HG03139 (cell line): ENCODE data around the gene CTDSPL.
"Not testable (repeated sequence)": the region's sequence is repeated elsewhere in the genome, so short reads cannot be mapped to it uniquely, and the experiment has no call there.

Experiments used
- ATAC-seq: cut with Tn5 transposase; IDR thresholded peaks from one replicate; pipeline ENCODE4 v1.9.1; 2021; ENCODE audit not compliant: unreplicated experiment

The CTDSPL gene

DNA sequence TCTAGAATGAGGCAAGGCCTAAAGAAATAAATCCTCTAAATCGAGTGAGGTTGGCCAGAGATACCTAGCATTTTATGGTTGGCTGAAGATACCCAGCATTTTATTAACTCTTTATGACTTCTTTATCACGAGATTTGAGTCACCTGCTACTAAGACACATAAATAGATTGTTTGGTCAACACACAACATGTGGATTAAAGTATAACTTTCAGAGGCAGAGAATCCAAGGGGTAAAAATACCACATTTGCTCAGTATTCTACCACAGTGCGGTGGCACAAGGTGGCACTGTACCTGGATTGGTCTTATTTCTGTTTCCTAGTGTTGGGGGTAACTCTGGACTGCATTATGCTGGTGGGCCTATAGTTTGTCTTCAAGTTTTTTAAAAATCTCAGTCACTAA is 102.0 kb downstream of the CTDSPL start:
- no peak for ATAC-seq

DNA sequence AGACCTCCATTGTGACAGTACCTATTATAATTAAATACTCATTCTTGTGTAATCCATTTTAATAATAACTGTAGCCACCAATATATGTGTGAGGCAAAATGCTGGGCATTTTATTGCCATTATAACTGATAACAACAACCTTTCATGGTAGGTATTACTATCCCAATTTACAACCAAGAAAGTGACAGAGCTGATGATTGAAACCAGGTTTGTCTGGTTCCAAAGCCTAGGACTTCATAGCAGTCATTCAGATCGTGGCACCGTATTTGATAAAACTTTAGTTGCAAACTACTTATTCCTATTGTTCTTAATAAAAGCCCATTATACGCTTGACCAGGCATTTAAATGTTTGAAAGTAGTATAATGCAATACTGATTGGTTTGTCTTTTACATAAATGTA is 102.5 kb downstream of the CTDSPL start:
- ATAC-seq: no peak

DNA sequence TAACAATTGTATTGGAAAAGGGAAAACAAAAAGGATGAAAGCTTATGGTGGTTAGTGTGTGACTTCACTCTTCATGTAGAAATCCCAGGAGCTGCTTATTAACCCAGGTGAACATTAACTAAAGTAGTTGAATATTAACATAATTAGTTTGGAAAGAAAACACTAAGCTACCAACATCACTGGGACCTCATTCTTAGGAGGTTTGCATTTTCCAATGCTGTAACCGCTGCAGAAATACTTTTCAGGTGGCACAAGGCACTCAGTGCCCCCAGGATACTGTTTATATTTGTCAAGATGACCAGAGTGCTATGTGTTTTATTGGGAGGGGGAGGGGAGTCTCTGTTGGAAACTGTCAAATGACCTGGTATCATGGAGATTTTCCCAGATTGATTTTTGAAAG is 103.0 kb downstream of the CTDSPL start:
- ATAC-seq: no peak

DNA sequence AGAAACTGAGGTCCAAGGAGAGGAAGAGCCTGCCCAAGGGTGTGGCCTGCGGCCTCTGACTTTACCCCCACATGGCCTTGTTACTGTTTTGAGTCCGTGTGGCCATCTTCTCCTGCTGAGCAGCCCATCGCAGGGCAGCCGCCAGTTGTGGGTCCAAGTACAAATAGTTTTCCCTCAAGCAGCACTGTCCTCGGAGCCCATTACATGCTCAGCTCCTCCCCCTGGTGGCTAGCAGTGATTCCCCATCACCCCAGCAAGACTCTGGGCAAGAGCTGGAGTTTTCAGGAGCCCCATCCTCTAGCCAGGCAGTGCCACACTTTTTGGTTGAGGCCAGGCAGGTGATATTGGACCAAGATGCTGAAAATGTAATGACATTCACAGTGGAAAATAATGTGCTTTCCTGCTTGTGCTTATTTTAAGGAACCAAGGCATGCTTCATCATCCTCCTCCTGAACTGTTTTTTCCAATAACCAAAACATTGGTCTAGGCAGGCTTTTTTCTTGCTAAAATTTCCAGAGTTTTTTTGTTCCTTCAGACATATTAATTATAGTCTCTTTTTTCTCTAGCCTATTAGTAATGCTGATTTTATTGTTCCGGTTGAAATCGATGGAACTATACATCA is 105.7 kb downstream of the CTDSPL start:
- ATAC-seq: no peak

DNA sequence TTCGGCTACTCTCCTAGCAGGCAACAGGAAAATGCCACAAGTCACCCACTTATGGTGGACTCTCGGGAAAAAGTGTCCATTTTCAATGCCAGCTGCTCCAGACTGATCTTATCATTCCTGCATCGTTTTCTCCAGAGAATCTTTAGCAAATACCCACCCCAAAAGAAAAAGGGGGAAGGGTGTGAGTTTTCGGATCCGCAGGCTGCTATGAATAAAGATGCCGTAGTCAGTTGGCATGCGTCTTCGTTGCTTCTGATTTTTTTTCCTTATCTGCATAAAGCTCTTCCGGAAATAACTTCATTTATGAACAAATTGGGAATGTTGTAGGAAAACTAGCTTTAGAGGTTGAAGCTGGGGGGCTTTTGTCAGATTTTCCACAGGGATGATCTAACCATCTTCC is 106.5 kb downstream of the CTDSPL start:
- ATAC-seq: no peak

DNA sequence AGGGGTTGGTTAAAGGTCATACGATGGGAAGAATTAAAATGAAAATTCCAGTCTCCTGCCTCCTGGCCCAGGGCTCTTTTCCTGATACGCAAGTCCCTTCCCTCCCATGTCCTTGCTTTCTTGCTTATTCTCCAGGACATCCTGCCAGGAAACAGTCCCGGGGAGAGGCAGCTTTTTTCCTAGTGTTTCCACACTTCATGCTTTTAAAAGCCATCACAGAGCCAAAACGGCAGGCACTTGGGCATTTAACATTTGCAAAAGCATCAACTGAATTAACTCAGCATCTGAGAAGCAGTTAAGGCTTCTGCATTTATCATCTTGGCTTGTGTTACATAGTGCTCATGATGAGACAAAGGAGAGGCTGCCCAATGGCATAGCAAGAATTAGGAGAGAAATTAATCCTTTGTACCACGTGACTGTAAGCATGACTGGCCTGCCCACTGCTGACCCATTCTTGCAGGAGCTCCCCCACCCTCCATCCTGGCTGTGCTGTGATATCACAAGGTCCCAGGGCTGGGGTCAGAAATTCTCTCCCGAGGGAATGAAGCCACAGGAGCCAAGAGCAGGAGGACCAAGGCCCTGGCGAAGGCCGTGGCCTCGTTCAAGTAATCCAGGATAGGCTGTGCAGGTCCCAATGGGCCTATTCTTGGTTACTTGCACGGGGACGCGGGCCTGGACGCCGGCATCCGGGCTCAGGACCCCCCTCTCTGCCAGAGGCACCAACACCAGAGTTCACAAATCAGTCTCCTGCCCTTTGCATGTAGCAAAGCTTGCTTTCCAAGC is 107.3 kb downstream of the CTDSPL start:
- no peak for ATAC-seq

DNA sequence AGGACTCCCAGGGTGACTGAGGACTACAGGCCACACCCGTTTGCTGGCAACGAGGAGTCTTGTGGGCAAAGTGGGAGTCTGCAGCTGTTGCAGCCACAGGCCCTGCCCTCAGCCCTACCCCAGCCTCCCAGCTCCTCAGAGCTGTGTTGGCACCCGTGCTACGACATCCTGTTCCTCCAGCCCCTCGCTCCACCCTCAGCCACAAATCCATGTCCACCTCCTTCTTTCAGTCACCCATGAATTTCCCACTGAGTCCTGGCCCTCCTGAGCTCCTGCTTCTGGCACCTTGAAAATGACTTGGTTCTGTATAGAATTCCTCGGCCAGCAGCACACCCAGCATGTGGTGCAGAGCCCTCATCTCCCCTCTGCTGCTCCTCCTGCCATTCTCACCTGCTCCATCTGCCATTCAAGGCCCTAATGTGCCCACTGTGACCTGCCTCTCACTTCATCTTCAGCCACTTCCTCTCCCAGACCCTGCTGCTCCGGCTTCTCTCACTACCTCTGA is 108.0 kb downstream of the CTDSPL start:
- no peak for ATAC-seq

DNA sequence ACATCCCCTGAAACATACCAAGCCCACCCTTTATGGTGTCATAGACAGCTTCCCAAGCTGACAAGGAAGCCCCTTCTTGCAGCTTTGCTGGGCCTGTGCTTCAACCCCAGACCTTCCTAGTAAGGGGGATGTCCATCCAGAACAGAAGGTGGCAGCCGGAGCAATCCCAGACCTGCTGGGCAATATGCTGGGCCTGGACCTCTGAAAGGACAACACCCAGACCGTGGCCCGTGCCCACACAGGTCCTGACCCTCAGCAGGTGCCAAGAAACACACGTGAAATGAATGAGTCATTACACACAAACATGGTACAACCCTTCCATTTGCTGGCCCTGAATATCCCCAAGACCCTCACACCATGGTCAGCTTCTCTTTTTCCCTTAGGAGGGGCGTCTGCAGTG is 109.1 kb downstream of the CTDSPL start:
- ATAC-seq: no peak

DNA sequence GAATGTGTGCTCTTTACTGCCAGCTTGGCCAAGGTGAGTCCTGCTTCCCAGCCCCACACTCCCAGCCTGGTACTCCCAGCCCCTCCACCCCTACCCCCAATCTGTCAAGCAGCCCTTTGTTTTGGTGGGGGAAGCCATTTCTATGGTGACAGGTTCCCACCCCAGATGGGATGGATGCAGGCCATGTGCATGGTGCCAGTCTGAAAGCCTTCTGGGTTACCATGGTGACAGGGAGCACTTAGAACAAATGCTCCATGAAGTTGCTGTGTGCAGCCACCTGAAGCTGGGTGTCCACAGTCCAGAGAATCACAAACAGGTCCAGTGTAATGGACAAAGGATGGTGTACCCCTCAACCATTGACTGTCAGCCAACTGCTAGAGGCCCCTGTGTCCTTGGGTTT is 109.8 kb downstream of the CTDSPL start:
- no peak for ATAC-seq

DNA sequence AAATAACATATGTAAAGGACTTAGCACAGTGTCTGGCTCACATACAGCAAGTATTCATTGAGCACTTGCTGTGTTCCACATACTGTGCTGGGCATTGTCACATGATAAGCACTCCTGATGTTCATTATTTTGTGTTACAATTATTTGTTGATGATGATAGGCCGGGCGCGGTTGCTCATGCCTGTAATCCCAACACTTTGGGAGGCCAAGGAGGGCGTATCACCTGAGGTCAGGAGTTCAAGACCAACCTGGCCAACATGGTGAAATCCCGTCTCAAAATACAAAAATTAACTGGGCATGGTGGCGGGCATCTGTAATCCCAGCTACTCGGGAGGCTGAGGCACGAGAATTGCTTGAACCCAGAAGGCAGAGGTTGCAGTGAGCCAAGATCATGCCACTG is 110.4 kb downstream of the CTDSPL start:
- not testable (repeated sequence) for ATAC-seq

DNA sequence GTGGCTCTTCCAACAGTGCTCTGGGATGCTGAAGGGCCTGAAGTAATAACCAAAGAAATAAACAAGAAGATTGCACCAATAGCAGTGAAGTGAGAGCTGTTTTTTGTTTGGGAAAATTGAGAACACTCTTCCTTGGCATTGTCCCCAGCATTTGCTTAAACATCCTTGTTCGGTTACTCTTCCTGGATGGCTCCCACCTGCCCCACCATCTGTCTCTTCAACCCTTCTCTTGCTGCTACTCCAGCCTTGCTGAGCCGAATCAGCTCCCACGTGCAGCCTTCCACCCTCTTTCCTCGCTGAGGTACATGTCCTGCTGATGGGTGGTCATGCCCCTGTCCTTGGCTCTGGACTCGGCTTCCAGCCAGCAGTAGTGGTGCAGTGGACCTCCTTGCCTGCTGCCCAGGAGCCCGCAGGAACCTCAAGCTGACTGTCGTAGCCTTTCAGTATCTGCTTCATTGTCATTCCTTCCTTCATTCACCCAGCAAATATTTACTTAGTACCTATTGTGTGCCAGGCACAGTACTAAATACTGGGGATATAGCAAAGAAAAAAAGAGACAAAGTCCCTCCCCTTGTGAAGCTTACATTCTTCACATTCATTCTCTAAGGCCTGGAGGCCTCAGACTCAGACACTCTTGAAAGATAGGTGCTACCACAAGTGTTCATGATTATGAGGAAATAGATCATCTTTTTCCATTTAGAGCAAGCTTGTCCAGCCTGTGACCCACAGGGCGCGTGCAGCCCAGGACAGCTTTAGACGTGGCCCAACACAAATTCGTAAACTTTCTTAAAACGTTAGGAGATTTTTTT is 111.8 kb downstream of the CTDSPL start:
- no peak for ATAC-seq

DNA sequence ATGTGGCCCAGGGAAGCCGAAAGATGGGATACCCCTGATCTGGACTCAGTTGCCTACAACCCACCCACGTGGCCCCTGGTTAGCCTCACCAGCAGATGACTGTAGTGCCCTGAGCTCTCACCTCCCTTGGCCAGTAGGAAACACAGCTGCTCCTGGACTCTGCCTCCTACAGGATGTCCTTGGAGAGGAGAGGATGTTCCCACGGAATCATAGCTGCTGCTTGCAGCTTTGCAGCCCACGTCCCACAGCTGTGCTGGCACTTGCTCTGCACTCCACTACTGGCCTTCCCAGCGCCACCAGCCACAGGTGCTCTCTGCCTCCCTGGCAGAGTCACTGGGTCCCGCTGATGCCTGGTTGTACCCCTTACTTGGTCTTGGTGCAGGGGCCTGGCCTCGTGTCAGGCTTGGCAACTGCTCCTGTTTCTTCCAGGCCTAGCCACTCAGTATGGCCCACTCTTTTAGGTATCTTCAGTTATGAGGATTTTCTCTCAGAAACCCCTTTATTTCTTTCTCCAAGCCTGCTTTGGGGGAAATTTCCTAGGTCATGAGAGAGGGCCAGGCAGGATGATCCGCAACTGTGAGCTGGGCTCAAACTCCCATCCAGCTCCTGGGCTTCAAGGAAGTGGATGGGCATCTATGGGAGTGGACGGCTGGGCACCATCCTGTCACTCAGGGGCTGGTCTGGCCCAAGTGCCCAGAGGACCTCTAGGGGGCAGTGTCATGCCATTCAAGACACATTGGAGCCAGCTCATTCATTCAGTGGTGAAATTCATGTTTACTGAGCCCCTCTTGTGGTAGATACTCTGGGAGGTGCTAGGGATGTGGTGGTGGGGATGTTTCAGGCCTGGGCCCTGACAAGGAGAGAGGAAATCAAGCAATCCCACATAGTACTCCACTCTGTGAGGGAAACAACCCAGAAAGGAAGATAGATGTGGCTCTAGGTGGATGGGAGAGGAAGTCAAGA is 112.7 kb downstream of the CTDSPL start:
- peak; percentile 63 for ATAC-seq

DNA sequence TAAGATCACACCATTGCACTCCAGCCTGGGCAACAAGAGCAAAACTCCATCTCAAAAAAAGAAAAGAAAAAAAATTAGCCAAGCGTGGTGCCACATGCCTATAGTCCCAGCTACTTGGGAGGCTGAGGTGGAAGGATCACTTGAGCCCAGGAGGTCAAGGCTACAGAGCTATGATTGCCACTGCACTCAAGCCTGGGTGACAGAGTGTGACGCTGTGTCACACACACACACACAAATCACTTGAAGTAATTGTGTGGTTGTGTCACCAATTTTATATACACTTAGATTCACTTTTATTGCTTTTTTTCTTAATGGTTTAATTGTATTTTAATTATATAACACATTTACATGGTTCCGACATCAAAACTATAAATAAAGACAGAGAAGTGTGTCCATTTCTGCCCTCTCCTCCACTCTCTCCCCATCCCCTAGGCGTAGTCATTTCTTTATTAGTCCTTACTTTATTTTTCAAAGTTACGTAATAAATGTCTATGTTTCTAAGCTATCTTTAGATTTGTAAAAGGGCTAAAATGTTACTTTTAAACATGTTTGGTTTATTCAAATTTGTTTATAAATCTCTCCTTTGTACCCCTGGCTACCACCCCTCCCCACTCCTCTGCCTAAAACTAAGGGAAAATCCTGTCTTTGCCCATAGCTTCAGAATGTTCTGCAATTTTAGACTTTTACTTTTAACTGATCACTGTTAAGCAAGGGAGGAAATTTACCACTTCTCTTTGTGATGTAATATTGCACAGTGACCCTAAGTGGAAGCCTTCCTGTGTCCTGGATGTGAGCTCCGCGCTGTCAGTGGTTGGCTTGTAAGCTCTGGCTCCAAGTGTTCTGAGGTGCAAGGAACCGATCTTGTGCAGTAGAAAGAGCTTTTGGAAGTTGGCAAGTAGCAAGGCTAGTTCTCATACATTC is 118.1 kb downstream of the CTDSPL start:
- ATAC-seq: no peak

DNA sequence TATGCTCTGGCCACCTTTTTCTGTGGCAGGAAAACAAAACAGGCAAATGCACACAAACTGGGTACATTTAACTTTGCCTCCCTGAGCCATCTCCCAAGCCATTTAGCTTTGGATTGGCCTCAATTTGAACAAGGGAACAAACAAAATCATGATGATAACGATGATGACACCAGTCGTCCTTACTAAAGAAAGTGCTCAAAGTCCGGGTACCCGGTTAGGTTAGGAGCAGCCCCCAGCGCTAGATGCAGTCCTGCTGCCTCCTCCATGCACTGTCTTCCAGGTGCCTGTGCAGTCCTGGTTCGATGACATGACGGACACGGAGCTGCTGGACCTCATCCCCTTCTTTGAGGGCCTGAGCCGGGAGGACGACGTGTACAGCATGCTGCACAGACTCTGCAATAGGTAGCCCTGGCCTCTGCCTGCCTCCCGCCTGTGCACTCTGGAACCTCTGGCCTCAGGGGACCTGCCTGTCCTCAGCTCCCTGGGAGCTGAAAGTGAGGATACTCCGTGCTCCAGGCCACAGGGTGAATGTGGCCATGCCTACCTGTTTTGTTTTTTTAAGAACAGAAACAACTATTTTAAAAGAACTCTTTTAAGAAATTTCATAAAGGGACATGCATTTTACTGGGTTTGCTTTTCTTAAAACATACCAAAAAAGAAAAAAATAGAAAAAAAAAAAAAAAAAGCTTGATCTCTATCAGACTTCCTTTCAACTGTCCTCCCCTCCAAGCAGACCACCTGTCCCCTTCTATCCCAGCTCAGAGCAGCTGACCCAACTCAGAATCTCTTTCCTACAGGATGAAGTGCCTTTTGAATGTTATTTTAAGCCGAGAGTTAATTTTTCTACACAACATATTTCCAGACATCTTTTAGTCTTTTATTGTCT is 119.0 kb downstream of the CTDSPL start:
- no peak for ATAC-seq

DNA sequence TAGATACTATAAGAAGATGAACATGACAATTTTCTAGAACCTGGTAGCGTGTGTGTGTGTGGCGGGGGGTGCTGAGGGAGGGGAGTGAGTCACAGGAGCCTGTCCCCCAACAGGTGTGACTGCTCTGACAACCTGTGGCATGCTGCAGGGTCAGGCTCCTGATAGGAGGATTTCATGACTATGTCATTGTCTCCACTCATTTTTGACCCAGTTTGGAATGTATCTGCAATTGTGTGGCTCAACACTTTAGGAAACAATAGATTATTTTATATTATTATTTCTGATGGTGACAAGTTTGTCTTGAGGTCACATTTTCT is 119.6 kb downstream of the CTDSPL start:
- ATAC-seq: no peak

DNA sequence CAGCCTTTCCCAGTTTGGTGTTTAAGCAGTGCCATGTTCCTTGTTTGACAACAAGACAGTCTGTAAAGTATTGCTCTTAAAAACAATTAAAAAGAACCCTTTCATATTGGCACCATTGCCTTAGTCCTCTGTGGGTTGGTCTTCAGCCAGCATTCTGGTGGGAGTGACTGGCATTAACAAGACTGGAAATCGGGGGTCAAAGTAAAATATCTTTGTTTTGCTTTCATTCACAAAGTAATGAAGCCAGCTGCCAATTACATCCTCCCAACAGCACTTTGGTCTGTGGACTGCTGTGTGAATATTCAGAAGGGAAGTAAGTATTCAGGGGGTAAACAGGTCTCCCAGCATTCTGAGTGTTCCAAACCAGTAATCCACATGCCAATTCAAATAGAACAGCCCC is 120.7 kb downstream of the CTDSPL start:
- ATAC-seq: no peak

DNA sequence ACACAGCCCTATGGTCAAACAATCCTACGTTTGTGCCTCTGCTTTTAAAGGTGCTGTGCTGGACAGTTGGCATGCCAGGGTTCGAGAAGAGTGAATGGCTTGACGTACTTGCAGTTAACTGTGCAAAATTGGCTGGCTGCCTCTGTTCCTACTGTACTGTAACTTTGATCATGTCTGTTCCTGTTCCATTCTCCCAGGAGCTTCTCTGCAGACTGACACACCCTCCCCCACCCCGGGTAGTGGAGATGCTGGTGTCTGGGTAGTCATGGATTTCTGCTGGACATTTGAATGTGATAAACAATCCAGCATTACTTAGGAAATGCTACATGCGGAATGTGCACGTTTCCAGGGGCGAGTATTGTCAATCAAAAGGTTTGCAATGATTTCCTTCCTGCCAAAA is 122.4 kb downstream of the CTDSPL start:
- no peak for ATAC-seq

DNA sequence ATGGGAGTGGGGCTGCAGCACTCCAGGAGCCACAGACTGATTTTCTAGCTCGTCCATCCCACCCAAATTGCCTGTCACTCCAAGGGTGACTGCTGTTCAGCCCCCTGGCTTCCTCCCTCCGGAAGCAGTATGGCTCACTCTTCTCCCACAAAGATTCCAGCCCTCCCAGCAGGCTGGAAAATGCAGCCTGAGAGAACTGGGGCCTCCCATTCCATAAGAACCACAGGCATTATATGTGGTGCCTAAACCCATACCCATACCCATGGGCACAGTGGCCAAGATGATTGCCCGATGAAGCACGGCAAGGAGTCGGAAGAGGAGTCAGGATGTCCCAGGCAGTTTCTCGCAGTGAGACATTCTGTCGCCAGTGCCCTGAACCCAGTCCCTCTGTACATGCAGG is 122.9 kb downstream of the CTDSPL start:
- ATAC-seq: no peak
